ENCODE measurements around the gene TERT. TPM values are rescaled to one million over a fixed set of nuclear protein-coding genes. Genes with fewer than 3 reads are reported as not detected.
"Not testable (repeated sequence)": the region's sequence is repeated elsewhere in the genome, so short reads cannot be mapped to it uniquely, and the experiment has no call there.

TERT gene
- total RNA-seq, 2 experiments from 2014 or later, result 0.55 to 0.84 TPM

DNA sequence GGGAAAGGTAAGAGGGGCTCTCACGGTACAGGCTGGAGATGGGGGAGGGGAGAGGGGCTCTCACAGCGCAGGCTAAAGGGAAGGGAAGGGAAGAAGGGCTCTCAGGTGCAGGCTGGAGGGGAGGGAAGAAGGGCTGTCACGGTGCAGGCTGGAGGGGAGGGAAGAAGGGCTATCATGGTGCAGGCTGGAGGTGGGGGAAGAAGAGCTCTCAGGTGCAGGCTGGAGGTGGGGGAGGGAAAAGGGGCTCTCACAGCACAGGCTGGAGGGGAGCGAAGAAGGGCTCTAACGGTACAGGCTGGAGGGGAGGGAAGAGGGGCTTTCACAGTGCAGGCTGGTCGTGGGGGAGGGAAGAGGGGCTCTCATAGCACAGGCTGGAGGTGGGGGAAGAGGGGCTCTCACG, 65.0 kb downstream of the TERT start:
- DNase-seq (no peak), ATAC-seq (ENCODE audit: poor library complexity) (no peak)
- Mint-ChIP-seq H3K4me3 (no peak overlapping the region), H3K36me3 (ENCODE audit: low read depth) (no peaks in the 10 kb centered on the region), H3K4me1 (ENCODE audit: low read depth) (peaks cover 11% of the 10 kb centered on the region), H3K9me3 (no peaks in the 10 kb centered on the region), H3K27ac (no peak overlapping the region), H3K27me3 (peaks cover 6% of the 10 kb centered on the region)
- H3K27ac ChIP-seq (ENCODE audit: low read depth in 1 of 2, low read length in 2 of 2), result no peak overlapping the region
- no peaks in the 10 kb centered on the region for H3K36me3 ChIP-seq (ENCODE audit: insufficient read depth, low read length)
- ChIA-PET POLR2A (no interaction called here), CTCF (no interaction called here)
- H3K4me3 ChIP-seq (ENCODE audit: low read length), result no peak overlapping the region
- peaks cover 0 to 8% of the 10 kb centered on the region in 2 experiments for H3K9me3 ChIP-seq (ENCODE audit: control insufficient read depth in 1 of 2, insufficient read depth in 1 of 2, low read length in 2 of 2)
- intact Hi-C loops (cut with DNase I, micrococcal nuclease), result no loop called here
- TF ChIP-seq, protein P1, sequence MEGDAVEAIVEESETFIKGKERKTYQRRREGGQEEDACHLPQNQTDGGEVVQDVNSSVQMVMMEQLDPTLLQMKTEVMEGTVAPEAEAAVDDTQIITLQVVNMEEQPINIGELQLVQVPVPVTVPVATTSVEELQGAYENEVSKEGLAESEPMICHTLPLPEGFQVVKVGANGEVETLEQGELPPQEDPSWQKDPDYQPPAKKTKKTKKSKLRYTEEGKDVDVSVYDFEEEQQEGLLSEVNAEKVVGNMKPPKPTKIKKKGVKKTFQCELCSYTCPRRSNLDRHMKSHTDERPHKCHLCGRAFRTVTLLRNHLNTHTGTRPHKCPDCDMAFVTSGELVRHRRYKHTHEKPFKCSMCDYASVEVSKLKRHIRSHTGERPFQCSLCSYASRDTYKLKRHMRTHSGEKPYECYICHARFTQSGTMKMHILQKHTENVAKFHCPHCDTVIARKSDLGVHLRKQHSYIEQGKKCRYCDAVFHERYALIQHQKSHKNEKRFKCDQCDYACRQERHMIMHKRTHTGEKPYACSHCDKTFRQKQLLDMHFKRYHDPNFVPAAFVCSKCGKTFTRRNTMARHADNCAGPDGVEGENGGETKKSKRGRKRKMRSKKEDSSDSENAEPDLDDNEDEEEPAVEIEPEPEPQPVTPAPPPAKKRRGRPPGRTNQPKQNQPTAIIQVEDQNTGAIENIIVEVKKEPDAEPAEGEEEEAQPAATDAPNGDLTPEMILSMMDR (IDR thresholded peaks at IDR 0.05), result no peak
- H3K27me3 ChIP-seq (ENCODE audit: control insufficient read depth in 1 of 2, insufficient read depth in 2 of 2, low read length in 2 of 2), result peaks cover 0 to 2% of the 10 kb centered on the region in 2 experiments
- H3K4me1 ChIP-seq (ENCODE audit: insufficient read depth, low read length), result no peaks in the 10 kb centered on the region

DNA sequence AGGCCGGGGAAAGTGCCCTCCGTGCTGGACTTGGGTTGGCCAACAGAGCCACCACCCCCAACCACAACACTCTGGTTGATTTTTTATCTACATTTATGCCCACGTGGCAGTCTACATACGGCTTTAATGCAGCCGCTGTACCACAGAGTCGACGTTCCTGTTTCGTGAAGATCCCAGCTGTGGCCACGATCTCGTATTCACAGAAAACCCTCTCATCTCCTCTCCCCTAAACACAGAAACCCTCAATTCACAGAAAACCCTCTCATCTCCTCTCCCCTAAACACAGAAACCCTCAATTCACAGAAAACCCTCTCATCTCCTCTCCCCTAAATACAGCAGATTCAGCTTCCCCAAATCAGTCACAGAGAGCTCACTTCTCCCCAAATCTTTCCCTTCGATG, 65.8 kb downstream of the TERT start:
- H3K4me3 Mint-ChIP-seq; H3K9me3 Mint-ChIP-seq; ATAC-seq (ENCODE audit: poor library complexity); H3K36me3 Mint-ChIP-seq (ENCODE audit: low read depth); intact Hi-C loops (cut with DNase I, micrococcal nuclease); H3K4me1 ChIP-seq (ENCODE audit: insufficient read depth, low read length); DNase-seq; H3K27ac Mint-ChIP-seq; H3K27me3 Mint-ChIP-seq; H3K36me3 ChIP-seq (ENCODE audit: insufficient read depth, low read length); H3K4me3 ChIP-seq (ENCODE audit: low read length); CTCF ChIA-PET; H3K9me3 ChIP-seq (ENCODE audit: control insufficient read depth in 1 of 2, insufficient read depth in 1 of 2, low read length in 2 of 2); H3K27ac ChIP-seq (ENCODE audit: low read depth in 1 of 2, low read length in 2 of 2); H3K27me3 ChIP-seq (ENCODE audit: control insufficient read depth in 1 of 2, insufficient read depth in 2 of 2, low read length in 2 of 2): not testable (repeated sequence)
- POLR2A ChIA-PET, result interaction anchor here (0.6 kb wide), 1 partner anchor 197 kb away, joined by 3 read pairs; no protein-coding TSS in a partner anchor
- peaks cover 11% of the 10 kb centered on the region for H3K4me1 Mint-ChIP-seq (ENCODE audit: low read depth)

DNA sequence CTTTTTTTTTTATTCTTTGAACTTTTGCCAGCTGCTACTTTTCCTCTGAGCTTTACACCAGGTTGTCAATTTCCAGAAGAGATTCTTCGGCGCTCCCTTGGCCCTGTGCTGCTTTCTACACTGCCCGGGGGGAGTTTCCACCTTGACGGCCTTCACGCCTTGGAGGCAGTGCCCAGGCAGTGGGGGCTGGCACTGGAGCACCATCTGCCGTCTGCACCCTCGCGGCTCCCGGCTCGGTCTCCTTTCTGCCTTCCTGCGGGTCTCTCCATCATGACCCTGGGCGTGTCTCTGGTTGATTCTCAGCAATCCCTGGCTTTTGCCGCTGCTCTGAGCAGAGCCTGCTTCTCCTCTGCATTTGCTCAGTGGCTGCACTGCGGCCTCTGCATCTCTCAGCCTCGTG, 66.7 kb downstream of the TERT start:
- ATAC-seq (ENCODE audit: poor library complexity) (no peak), DNase-seq (no peak)
- no peaks in the 10 kb centered on the region for H3K9me3 Mint-ChIP-seq
- no peak overlapping the region for H3K4me3 ChIP-seq (ENCODE audit: low read length)
- ChIA-PET CTCF (no interaction called here), POLR2A (no interaction called here)
- no peak overlapping the region for H3K4me3 Mint-ChIP-seq
- H3K27ac ChIP-seq (ENCODE audit: low read depth in 1 of 2, low read length in 2 of 2), result no peak overlapping the region
- H3K27ac Mint-ChIP-seq, result no peak overlapping the region
- peaks cover 6% of the 10 kb centered on the region for H3K27me3 Mint-ChIP-seq
- H3K36me3 ChIP-seq (ENCODE audit: insufficient read depth, low read length), result no peaks in the 10 kb centered on the region
- peaks cover 0 to 2% of the 10 kb centered on the region in 2 experiments for H3K27me3 ChIP-seq (ENCODE audit: control insufficient read depth in 1 of 2, insufficient read depth in 2 of 2, low read length in 2 of 2)
- no peaks in the 10 kb centered on the region for H3K4me1 ChIP-seq (ENCODE audit: insufficient read depth, low read length)
- no peaks in the 10 kb centered on the region for H3K36me3 Mint-ChIP-seq (ENCODE audit: low read depth)
- H3K9me3 ChIP-seq (ENCODE audit: control insufficient read depth in 1 of 2, insufficient read depth in 1 of 2, low read length in 2 of 2), result no peaks in the 10 kb centered on the region
- TF ChIP-seq, protein P1 (IDR thresholded peaks at IDR 0.05), result no peak
- intact Hi-C loops (cut with DNase I, micrococcal nuclease), result no loop called here
- H3K4me1 Mint-ChIP-seq (ENCODE audit: low read depth), result peaks cover 11% of the 10 kb centered on the region

DNA sequence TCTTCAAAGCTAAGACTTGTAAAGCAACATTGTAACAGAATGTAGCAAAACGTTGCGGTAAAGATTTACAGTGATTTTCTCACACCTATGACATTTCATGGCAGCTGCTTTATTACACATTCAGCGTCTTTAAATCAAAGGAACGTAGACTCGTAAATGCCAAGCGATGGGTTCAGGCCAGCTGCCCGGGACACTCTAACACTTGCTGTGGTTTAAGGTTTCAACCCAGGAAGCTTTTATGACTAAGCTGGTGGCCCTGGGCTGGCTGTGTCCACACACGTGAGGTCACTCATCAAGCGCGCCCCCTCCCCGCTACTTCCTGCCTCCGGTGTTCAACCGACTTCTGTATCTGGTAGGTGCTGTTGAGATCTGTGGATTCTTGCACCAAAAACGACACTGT, 67.2 kb downstream of the TERT start:
- intact Hi-C loops (cut with DNase I, micrococcal nuclease), result no loop called here
- DNase-seq, result no peak
- Mint-ChIP-seq H3K27me3 (peaks cover 6% of the 10 kb centered on the region), H3K4me3 (no peak overlapping the region), H3K27ac (no peak overlapping the region), H3K4me1 (ENCODE audit: low read depth) (peaks cover 11% of the 10 kb centered on the region), H3K36me3 (ENCODE audit: low read depth) (no peaks in the 10 kb centered on the region), H3K9me3 (no peaks in the 10 kb centered on the region)
- TF ChIP-seq, protein P1 (IDR thresholded peaks at IDR 0.05), result no peak
- ChIA-PET CTCF (no interaction called here), POLR2A (no interaction called here)
- no peak for ATAC-seq (ENCODE audit: poor library complexity)
- Histone ChIP-seq H3K9me3 (ENCODE audit: control insufficient read depth in 1 of 2, insufficient read depth in 1 of 2, low read length in 2 of 2) (no peaks in the 10 kb centered on the region), H3K27ac (ENCODE audit: low read depth in 1 of 2, low read length in 2 of 2) (no peak overlapping the region), H3K4me1 (ENCODE audit: insufficient read depth, low read length) (no peaks in the 10 kb centered on the region), H3K36me3 (ENCODE audit: insufficient read depth, low read length) (no peaks in the 10 kb centered on the region), H3K4me3 (ENCODE audit: low read length) (no peak overlapping the region), H3K27me3 (ENCODE audit: control insufficient read depth in 1 of 2, insufficient read depth in 2 of 2, low read length in 2 of 2) (peaks cover 0 to 2% of the 10 kb centered on the region in 2 experiments)

Data from CD4-positive, alpha-beta T cell (primary cell).